GM10248 (cell line): ENCODE measurements around the gene MYZAP.

Experiments used
- CTCF ChIA-PET: fragments of 300-600 bp; sonication (Branson Sonifier 250); formaldehyde crosslinking; extraction: SDS; loops from one replicate; lab custom pipeline; 2021; ENCODE audit warnings: antibody characterized with exemption; lab: Yijun Ruan, JAX
- POLR2A ChIA-PET: fragments of 350-650 bp; sonication (Branson Sonifier 250); formaldehyde crosslinking; extraction: SDS; loops from one replicate; lab custom pipeline; 2020; ENCODE audit warnings: antibody characterized with exemption; lab: Yijun Ruan, JAX
- DNase-seq: peaks from one replicate; pipeline ENCODE4 v3.0.0; 2012; ENCODE audit errors: extremely low spot score
- CTCF ChIP-seq: IDR thresholded peaks from 2 replicates; pipeline ENCODE4 v1.5.1; 2012; ENCODE audit warnings: mild to moderate bottlenecking, low read depth; ENCODE audit errors: extremely low read depth, missing control alignments, control extremely low read depth

Gene MYZAP

GRCh38 chr15:57626713-57627440 is 35.2 kb downstream of the MYZAP start:
- CTCF ChIA-PET: no interaction called here
- POLR2A ChIA-PET: no interaction called here
- no peak for DNase-seq
- no peak for TF ChIP-seq CTCF

GRCh38 chr15:57631386-57632110 is 39.8 kb downstream of the MYZAP start:
- CTCF ChIA-PET: interaction anchor here (1.1 to 1.6 kb wide), 4 partner anchors 9 to 229 kb away, joined by 3 to 4 read pairs (median 4); no protein-coding TSS in a partner anchor
- DNase-seq: no peak
- POLR2A ChIA-PET: no interaction called here
- no peak for TF ChIP-seq CTCF

GRCh38 chr15:57634290-57634689 is 42.6 kb downstream of the MYZAP start:
- DNase-seq: no peak
- TF ChIP-seq CTCF: no peak
- ChIA-PET CTCF (no interaction called here), POLR2A (no interaction called here)

GRCh38 chr15:57635300-57635909 is 43.7 kb downstream of the MYZAP start:
- TF ChIP-seq CTCF: no peak
- DNase-seq: no peak
- CTCF ChIA-PET: no interaction called here
- POLR2A ChIA-PET: no interaction called here

GRCh38 chr15:57637846-57638245 is 46.1 kb downstream of the MYZAP start:
- TF ChIP-seq CTCF: no peak
- ChIA-PET CTCF (no interaction called here), POLR2A (no interaction called here)
- no peak for DNase-seq

GRCh38 chr15:57639306-57639705 is 47.6 kb downstream of the MYZAP start:
- no peak for TF ChIP-seq CTCF
- ChIA-PET CTCF (interaction anchor here (1.3 kb wide), 1 partner anchor 227 kb away, joined by 3 read pairs; no protein-coding TSS in a partner anchor), POLR2A (no interaction called here)
- no peak for DNase-seq
